Erythroblast (primary cell): Measurements from ENCODE around the gene COL25A1.

Experiments used
- GATA1 ChIP-seq: IDR thresholded peaks from 2 replicates; pipeline ENCODE4 v1.6.1; 2011; ENCODE audit warnings: low read depth, mild to moderate bottlenecking, control low read depth, low read length, moderate library complexity
- POLR2A ChIP-seq: IDR thresholded peaks from 2 replicates; pipeline ENCODE4 v1.6.1; 2011; ENCODE audit warnings: mild to moderate bottlenecking, low read length

GRCh38 chr4:109162759-109163158, 139.7 kb downstream of the COL25A1 start:
- TF ChIP-seq POLR2A = no peak
- no peak for TF ChIP-seq GATA1
